Calu3 (cell line): ENCODE measurements around the gene FBXL12. TPM values are rescaled to one million over a fixed set of nuclear protein-coding genes. Genes with fewer than 3 reads are reported as not detected.
"Not testable (repeated sequence)": the region's sequence is repeated elsewhere in the genome, so short reads cannot be mapped to it uniquely, and the experiment has no call there.

Experiments used
- BruUV-seq: library from RNA; stranded (reverse); fragments of 400-500 nt; replicated peaks from 2 replicates; lab custom pipeline; 2021; lab: Mats Ljungman, UMichigan
- CTCF ChIA-PET: fragments of 300-600 bp; sonication (Branson Sonifier 250); formaldehyde crosslinking; loops from one replicate; lab custom pipeline; 2022; ENCODE audit warnings: antibody characterized with exemption; lab: Charles Lee
- DNase-seq: peaks from one replicate; pipeline ENCODE4 v3.0.0; 2022
- H3K27ac Mint-ChIP-seq: one replicate; pipeline ENCODE4 v1.8.0; 2022; ENCODE audit warnings: mixed read lengths; ENCODE audit not compliant: unreplicated experiment
- H3K27me3 Mint-ChIP-seq: one replicate; pipeline ENCODE4 v1.8.0; 2022; ENCODE audit warnings: mixed read lengths; ENCODE audit not compliant: unreplicated experiment
- H3K36me3 Mint-ChIP-seq: one replicate; pipeline ENCODE4 v1.8.0; 2022; ENCODE audit warnings: mild to moderate bottlenecking, moderate library complexity, mixed read lengths; ENCODE audit not compliant: insufficient read depth, unreplicated experiment
- H3K4me1 Mint-ChIP-seq: one replicate; pipeline ENCODE4 v1.8.0; 2022; ENCODE audit warnings: mild to moderate bottlenecking, low read depth, mixed read lengths; ENCODE audit not compliant: unreplicated experiment
- H3K4me3 Mint-ChIP-seq: one replicate; pipeline ENCODE4 v1.8.0; 2022; ENCODE audit warnings: mild to moderate bottlenecking, low read depth, moderate library complexity, mixed read lengths; ENCODE audit not compliant: unreplicated experiment
- H3K9me3 Mint-ChIP-seq: one replicate; pipeline ENCODE4 v1.8.0; 2022; ENCODE audit warnings: low read depth, mixed read lengths; ENCODE audit not compliant: unreplicated experiment
- CTCF ChIP-seq: fragments of 200-600 bp; IDR thresholded peaks from one replicate; pipeline ENCODE4 v1.8.0; 2022; ENCODE audit warnings: antibody characterized with exemption; ENCODE audit not compliant: unreplicated experiment
- intact Hi-C: fragments of 100-400 bp; cut with micrococcal nuclease; formaldehyde crosslinking; loops from one replicate; pipeline ENCODE4 v1.10.0; 2022; ENCODE audit not compliant: unreplicated experiment
- total RNA-seq: library from RNA; stranded (reverse); gene quantifications from 2 replicates; pipeline ENCODE4 v1.2.3, GENCODE V29; 2022

The FBXL12 gene
- total RNA-seq, 1 experiment from 2014 or later, result 20.7 TPM

DNA sequence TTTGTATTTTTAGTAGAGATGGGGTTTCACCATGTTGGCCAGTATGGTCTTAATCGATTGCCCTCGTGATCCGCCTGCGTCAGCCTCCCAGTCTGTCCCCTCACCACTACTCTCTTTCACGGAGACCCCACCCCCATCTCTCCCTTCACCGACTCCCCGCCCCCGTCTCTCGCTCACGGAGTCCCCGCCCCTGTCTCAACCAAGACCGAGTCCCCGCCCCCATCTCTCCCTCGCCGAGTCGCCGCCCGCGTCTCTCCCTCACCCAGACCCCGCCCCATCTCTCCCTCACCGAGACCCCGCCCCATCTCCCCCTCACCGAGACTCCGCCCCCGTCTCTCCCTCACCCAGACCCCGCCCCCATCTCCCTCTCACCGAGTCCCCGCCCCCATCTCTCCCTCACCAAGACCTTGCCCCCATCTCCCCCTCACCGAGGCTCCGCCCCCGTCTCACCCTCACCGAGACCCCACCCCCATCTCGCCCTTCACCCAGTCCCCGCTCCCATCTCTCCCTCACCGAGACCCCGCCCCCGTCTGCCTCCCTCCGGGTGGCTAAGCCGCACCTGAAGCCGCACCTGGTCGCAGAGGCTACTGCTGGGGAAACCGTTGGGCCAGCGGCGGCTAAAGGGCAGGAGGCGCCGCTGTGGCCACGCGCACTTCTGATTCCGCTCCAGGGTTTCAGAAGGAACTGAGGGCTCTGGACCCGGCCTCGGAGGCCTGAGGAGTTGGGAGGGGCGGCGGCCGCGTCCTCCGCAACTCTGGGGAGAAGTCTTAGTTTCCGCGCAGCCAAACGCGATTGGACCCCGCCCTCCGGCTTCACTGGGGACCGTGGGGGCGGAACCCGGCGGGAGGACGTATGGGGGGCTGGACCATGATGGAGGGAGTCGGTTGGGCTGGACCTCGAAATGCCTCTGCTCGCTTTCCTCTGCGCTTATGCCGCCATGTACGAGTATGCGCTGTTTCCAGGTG, 33.2 kb downstream of the FBXL12 start:
- TSS peak; percentile 89 for BruUV-seq

GRCh38 chr19:9784163-9784496, 34.7 kb downstream of the FBXL12 start:
- DNase-seq, H3K9me3 Mint-ChIP-seq, BruUV-seq, intact Hi-C loops, CTCF ChIA-PET, H3K27me3 Mint-ChIP-seq: not testable (repeated sequence)
- Mint-ChIP-seq H3K27ac (peak overlapping the region; percentile 99), H3K4me1 (peaks cover 24% of the 10 kb centered on the region), H3K4me3 (peak overlapping the region; percentile 82), H3K36me3 (peaks cover 25% of the 10 kb centered on the region)

More for the DNA sequence above, 33.2 kb downstream of the FBXL12 start:
- DNase-seq, result peak; percentile 96
- no peak for TF ChIP-seq CTCF
- no peaks in the 10 kb centered on the region for H3K9me3 Mint-ChIP-seq
- H3K27ac Mint-ChIP-seq, result peak overlapping the region; percentile 99
- peaks cover 24% of the 10 kb centered on the region for H3K4me1 Mint-ChIP-seq
- H3K4me3 Mint-ChIP-seq, result peak overlapping the region; percentile 82
- CTCF ChIA-PET, result no interaction called here
- intact Hi-C loops, result no loop called here
- no peaks in the 10 kb centered on the region for H3K27me3 Mint-ChIP-seq
- H3K36me3 Mint-ChIP-seq, result peaks cover 25% of the 10 kb centered on the region

GRCh38 chr19:9782338-9782737, 36.5 kb downstream of the FBXL12 start:
- CTCF ChIA-PET, result no interaction called here
- H3K36me3 Mint-ChIP-seq, result peaks cover 25% of the 10 kb centered on the region
- BruUV-seq, result no TSS peak
- H3K27ac Mint-ChIP-seq, result no peak overlapping the region
- intact Hi-C loops, result no loop called here
- no peak overlapping the region for H3K4me3 Mint-ChIP-seq
- DNase-seq, result no peak
- H3K27me3 Mint-ChIP-seq, result no peaks in the 10 kb centered on the region
- no peaks in the 10 kb centered on the region for H3K9me3 Mint-ChIP-seq
- no peak for TF ChIP-seq CTCF
- peaks cover 24% of the 10 kb centered on the region for H3K4me1 Mint-ChIP-seq

- intact Hi-C loops, result no loop called here
- Mint-ChIP-seq H3K9me3 (no peaks in the 10 kb centered on the region), H3K27ac (peak within 1 kb of the TSS; percentile 78)
Measured at GRCh38 chr19:9768175-9769112, 50.4 kb downstream of the FBXL12 start, which contains the start of gene ZNF846. ZNF846 (minus strand) TSS chr19:9768738; CDS start chr19:9764950, 3,788 bp downstream.

More at GRCh38 chr19:9768175-9769112, 50.4 kb downstream of the FBXL12 start, which contains the start of gene ZNF846:
- Mint-ChIP-seq H3K4me1 (no peaks in the 10 kb centered on the region), H3K36me3 (peaks cover 10% of the 10 kb centered on the region), H3K27me3 (no peaks in the 10 kb centered on the region), H3K4me3 (peak within 1 kb of the TSS; percentile 75)
- CTCF ChIA-PET, result interaction anchor here (1.0 kb wide), 1 partner anchor 143 kb away, joined by 3 read pairs; no protein-coding TSS in a partner anchor
- BruUV-seq, result TSS peak; percentile 68
- peak; percentile 89 for DNase-seq
- no peak for TF ChIP-seq CTCF

Other genes starting within 250 kb of the FBXL12 start
- 61.1 and 66.2 TPM in 2 replicates for gene ZNF121, start 234.6 kb downstream of the FBXL12 start, total RNA-seq
- 26.0 and 27.3 TPM in 2 replicates for gene ZNF561, start 197.8 kb downstream of the FBXL12 start, total RNA-seq
- 31.8 and 35.2 TPM in 2 replicates for gene ZNF562, start 144.0 kb downstream of the FBXL12 start, total RNA-seq
- 7.8 and 8.0 TPM in 2 replicates for gene ZNF846, start 50.3 kb downstream of the FBXL12 start, total RNA-seq
- 233 and 234 TPM in 2 replicates for gene UBL5, start 8.8 kb upstream of the FBXL12 start, total RNA-seq
- gene PIN1, start 16.2 kb upstream of the FBXL12 start, total RNA-seq, result 49.5 and 51.0 TPM in 2 replicates
- 11.2 and 14.9 TPM in 2 replicates for gene OLFM2, start 117.4 kb upstream of the FBXL12 start, total RNA-seq
- 0.26 and 0.49 TPM in 2 replicates for gene COL5A3, start 191.4 kb upstream of the FBXL12 start, total RNA-seq
- not detected in 2 replicates for gene RDH8, start 194.4 kb upstream of the FBXL12 start, total RNA-seq